ENCODE data around the gene PROCA1.
"Not testable (repeated sequence)": the region's sequence is repeated elsewhere in the genome, so short reads cannot be mapped to it uniquely, and the experiment has no call there.

The PROCA1 gene

DNA sequence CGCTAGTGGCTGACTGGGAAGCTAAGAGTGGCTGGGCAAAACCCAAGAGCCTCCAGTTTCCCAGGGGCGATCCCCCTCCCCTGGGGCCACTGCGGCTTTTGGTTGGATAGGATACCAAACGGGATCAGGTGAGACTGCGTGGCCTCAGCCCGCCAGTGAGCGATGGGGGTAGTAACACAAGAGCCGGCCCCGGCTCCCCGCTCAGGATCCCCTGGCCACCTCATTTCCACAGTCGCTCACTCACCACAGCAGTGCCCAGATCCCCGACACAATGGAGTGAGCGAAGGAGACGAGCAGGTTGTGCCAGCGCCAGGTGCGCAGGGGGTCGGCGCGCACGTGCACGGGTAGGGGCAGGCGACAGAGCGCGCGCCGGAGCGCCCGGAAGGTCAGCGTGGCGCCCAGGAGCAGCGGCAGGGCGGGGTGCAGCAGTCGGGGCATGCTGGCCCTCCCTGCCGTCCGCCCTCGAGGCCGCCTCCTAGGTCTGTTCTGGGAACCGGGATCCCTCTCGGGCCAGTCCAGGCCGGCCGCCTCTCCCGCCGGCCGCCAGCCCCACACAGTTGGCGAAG lies 14.1 kb upstream of the PROCA1 start:
- peak; percentile 79 for DNase-seq
- ATAC-seq: peak; percentile 28

DNA sequence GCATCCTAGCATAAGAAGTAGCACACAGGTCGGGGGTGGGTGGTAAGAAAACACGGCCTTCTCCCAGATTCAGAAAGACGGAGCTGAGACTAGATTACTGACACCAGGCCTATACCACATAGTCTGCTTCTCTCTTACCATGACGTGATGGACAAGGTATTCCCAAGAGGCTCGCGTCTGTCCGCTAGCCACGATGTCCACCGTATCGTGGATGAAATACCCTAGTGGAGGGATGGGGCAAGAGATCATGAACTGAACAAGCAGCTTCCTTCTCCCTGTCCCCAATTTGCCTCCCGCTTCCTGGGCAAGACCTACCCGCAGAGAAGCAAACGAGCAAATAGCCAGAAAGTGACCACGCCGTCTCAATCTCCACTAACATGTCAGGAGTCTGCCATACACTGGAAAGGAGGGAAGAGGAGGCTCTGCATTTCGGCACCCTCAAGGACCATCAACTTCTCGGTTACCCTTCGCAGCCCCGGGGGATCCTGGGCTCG lies 13.5 kb upstream of the PROCA1 start:
- ATAC-seq: no peak
- DNase-seq: no peak

DNA sequence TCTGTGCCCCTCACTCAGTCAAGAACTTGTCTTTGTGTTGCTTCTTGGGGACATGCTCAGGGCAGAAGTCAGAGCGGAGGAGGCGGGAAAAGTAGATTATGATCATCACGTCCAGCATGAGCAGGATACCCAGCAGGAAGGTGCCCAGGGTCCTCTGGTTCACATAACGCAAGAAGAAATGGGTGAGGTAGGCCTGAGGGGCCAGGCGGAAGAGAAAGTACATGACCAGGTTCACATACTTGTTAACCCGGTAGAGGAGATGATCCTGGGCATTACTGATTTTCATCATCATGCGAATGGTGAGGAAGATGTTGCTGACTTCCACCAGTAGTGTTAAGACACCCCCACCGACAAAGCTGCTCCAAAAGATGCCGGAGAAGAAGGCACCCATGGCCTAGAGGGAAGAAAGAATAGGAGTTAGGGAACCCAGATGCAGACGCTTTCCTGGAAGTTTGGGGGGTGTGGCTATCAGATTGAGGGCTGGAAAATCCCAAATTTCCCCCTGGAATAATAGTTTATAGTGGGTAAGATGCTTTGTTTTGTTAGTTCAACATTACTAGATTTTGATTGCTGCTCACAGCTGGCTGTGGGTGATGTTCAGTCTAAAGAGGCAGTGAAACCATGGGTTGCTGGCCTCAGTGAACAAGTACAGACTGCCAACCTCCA lies 12.9 kb upstream of the PROCA1 start:
- ATAC-seq (no peak), DNase-seq (peak; percentile 33)

DNA sequence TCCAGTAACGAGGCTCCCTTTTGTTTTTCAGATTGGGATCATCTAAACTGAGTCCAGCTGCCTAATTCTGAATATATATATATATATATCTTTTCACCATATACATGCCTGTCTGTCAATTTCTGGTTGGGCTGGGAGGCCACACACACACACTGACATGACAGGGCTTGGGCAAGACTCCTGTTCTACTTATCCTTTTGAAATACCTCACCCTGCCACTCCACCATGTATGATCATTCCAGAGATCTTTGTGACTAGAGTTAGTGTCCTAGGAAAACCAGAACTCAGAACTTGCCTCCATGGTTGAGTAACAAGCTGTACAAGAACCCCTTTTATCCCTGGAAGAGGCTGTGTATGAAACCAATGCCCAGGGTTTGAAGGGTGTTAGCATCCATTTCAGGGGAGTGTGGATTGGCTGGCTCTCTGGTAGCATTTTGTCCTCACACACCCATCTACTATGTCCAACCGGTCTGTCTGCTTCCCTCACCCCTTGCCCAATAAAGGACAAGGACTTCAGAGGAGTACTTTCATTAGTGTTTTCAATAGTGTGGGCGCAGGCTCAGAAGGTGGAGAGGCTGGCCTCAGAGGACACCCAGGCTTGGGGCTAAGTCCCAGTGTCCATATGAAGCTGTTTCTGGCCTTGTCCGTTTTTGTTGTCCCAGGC lies 12.3 kb upstream of the PROCA1 start:
- not testable (repeated sequence) for ATAC-seq, DNase-seq

DNA sequence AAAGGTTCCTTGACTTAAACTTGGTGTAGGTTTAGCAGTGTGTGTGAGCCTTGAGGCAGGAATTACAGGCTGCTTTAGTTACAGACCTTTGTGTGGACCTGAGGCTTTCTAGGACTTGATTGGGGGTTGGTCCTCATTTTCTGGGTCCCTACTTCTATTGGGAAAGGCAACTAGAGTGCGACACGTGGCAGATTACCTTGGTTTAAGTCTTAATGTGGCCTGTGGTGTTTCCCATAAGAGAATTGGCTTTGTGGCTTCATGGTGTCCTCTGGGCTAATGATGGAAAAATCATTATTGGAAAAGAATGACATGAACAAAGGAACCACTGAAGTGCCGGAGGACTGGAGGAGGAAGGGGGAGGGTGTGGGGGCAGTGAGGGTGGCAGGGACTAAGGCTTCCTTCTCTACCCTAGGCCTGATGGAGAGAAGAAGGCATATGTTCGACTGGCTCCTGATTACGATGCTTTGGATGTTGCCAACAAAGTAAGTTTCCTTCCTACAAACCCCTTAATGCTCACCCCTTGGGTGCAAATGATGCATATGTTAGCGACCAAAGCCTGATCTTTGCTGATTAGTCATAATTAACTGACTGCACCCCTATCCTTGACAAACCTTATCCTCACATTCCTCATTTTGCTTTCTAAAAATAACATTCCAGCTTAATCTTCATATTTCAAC lies 11.6 kb upstream of the PROCA1 start:
- no peak for ATAC-seq
- no peak for DNase-seq

DNA sequence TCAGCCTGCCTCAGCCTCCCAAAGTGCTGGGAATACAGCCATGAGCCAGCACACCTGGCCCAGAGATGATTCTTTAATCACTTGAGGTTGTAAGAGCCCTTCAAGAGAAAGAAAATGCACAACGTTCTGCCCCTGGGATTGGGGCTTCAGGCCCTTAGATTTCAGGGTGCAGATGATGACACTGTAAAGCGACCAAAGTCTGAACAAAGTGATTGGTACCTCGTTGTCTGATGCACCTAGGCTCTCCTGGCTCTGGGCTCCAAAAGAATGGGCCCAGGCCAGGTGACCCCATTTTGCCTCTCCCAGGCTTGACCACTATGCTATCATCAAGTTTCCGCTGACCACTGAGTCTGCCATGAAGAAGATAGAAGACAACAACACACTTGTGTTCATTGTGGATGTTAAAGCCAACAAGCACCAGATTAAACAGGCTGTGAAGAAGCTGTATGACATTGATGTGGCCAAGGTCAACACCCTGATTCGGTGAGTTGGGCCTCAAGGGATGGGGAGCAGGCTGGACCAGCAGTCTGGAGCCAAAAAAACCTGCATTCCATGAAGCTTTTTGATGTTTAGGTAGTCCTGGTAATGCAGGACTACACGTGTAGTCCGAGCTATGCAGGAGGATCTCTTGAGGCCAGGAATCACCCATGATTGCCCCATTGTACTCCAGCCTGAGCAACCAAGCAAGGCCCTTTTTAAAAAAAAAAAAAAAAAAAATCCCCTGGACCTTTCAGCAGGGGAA lies 10.9 kb upstream of the PROCA1 start:
- DNase-seq: no peak
- ATAC-seq: no peak

DNA sequence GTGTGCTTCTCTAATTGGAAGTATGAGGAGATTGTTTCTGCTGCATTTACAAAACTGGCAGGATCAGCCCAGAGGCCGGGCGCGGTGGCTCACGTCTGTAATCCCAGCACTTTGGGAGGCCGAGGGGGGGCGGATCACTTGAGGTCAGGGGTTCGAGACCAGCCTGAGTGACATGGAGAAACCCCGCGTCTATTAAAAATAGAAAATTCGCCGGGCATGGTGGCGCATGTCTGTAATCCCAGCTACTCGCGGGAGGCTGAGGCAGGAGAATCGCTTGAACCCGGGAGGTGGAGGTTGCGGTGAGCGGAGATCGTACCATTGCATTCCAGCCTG lies 9.3 kb upstream of the PROCA1 start:
- DNase-seq: not testable (repeated sequence)

DNA sequence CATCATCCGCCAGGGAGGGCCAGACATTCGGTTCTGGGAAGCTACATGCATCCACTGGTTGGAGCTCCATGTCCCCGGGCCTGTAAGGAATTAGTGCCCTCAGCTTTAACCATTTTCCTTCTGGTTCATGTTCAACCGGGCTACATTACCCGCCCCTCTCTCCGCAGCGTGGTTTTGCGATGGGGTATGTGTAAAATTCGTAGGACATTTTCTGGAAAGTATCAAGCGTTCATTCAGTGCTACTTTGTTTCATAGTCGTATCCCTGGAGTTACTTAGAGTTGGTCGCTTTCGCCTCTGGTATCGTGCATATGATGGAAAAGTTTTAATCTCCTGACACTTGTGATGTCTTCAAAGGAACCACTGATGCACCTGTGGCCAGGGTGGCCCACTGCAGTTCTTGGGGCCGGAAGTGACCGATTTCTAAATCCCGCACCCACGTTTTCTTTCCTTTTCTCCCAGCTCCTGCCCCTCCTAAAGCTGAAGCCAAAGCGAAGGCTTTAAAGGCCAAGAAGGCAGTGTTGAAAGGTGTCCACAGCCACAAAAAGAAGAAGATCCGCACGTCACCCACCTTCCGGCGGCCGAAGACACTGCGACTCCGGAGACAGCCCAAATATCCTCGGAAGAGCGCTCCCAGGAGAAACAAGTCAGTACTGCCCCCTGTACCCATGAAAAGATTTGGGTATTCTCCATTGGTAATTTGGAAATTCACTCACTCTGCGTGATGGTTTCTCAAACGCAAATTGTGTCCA lies 8.7 kb upstream of the PROCA1 start:
- DNase-seq (peak; percentile 54), ATAC-seq (peak; percentile 2)

More for the DNA sequence above, 9.3 kb upstream of the PROCA1 start:
- not testable (repeated sequence) for ATAC-seq

DNA sequence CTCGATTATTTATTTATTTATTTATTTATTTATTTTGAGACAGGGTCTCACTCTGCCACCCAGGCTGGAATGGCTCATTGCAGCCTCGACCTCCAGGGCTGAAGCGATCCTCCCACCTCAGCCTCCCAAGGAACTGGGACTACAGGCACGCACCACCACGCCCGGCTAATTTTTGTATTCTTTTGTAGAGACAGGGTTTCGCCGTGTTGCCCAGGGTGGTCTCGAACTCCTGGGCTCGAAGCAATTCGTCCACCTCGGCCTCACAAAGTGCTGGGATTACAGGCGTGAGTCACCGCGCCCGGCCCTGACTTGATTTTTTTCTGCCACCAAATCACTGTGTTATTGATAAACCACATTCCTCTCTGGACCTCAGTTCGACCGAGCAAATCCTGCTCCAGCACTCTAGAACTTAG lies 7.3 kb upstream of the PROCA1 start:
- ATAC-seq (no peak), DNase-seq (no peak)

DNA sequence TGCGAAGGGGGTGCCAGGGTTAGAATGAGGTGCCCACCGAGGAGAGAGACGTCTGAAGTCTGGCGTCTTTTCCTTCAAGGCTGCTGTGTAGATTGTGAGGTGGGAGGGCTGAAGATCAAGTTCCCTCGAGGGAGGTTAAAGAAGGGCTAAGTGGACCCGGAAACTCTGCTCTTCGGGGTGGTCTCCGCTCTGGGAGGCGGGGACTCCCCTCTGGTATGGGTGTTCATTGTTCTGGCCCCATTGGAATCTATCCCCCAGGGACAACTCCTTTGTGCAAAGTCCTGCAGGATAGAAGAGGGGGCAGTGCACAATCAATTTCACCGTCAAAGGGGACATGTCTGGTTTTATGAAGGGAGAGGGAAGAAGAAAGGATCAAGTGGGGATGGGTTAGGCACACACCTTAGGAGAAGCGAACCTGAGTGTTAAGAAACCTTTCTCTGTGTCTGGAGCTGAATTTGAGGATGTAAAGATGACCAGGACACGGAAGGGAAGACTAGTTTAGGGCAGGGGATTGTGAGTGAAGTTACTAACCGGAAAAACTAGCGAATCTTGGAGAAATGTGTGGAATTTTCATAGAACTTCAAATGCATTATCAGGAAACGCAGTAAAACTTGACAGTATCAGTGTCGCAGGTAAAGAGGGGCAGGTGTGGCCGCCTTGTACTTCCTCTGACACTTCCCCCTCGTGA lies 6.8 kb upstream of the PROCA1 start:
- DNase-seq: no peak

DNA sequence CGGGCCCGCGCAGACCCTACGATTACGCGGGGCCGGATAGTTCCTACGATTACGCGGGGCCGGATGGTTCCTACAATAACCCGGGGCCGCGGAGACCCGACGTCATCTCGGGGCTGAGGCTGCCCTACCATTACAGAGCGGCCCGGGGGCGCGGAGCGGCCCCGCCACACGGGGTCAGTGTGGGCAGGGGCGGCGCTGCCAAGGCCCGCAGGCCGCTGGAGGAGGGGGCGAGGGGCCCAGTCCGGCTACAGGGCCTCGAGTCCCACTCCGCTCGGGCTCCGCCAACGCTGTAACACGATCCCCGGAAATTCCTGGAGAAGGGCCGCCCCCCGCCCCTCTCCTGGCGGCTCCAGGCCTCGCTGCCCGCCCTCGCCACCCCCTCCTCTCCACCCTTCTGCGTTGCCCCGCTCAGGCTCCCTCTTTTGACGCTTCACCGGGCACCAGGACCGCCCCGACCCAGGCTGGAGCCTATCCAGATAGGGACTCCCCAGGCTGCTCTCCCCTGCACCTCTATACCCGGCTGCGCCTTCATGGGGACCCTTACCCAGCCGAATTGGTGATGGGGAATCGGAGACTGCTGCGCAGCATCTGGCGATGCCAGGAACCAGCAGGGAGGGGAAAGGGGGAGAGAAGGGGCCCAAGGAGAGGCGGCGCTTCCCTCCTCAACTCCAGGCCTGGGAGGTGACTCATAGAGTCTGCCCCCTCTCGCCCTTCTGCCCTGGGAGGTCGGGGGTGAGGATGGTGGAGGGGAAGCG lies 6.1 kb upstream of the PROCA1 start, which contains the start of gene RAB34:
TSS of gene RAB34 (minus strand) at position 291 of the 755 bp plus-strand sequence. CDS start 602 bp downstream, outside the sequence.
- DNase-seq: peak; percentile 50
- no peak for ATAC-seq

More for the DNA sequence above, 6.8 kb upstream of the PROCA1 start:
- no peak for ATAC-seq

DNA sequence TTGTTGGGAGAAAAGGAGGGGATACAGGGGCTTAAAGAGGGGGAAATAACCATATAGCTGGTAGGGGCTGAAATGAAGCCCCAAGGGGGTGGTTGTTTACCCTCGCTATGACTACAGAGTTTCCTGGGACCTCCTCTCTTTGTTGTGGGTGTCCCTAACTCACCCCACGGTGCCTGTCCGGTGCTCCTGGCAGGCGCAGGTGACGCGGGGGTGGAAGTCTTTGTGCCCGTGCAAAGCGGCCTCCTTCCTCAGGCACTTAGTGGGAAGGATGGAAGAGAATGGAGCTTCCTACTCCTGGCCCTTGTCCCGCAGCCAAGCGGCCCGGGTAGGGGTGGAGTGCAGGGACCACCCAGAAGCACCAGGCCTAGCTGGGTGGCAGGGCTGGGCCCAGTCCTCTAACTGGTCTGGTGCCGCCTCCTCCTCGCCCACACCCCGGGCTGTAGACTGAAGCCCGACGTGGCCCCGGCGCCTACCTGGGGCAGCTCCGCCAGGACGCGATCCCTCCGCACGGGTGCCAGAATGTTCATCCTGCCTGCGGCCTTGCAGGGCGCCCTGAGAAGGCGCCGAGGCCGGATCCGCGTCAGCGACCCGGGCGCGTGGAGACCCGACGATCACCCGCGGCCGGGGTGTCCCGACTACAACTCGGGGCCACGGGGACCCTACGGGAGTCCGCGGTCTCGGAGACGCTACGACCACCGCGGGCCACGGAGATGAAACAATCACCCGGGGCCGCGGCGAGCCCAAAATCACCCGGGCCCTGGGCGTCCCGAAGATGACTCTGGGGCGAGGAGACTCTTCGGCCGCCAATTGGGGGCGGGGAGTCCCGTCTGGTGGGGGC lies 5.3 kb upstream of the PROCA1 start:
- DNase-seq: no peak
- ATAC-seq: no peak

DNA sequence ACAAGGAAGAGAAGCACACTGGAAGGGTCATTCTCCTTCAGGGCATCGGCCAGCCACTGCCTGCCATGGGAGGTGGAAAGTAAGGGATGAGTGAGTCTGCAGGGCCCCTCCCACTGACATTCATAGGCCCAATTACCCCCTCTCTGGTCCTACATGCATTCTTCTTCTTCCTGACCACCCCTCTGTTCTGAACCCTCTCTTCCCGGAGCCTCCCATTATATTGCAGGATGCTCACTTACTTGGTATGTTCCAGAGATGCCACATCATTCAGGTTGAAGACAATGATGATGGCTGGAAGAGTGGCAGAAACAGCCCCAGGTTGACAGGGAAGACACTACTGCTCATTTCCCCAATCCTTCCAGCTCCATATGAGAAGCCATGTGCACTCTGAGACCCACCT lies 3.5 kb upstream of the PROCA1 start:
- no peak for DNase-seq
- ATAC-seq: no peak

DNA sequence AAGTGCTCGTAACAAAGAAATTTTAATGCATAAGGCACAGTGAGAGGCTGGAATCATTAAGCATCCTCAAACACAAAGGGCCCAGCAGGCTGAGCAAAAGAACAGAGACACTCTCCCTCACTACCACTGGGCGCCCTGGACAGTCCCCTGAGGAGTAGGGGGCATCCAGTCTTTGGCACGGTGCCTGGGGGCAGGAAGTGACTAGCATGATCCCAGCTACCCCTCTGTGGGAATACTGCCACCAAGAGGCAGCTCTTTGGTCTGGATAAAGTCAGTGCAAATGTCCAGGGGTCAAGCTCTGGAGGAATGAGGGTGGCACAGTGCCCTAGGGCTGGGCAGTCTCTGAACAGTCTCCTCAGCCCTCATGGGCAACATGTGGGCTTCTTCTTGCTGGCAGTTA lies 2.6 kb upstream of the PROCA1 start:
- no peak for DNase-seq
- no peak for ATAC-seq

DNA sequence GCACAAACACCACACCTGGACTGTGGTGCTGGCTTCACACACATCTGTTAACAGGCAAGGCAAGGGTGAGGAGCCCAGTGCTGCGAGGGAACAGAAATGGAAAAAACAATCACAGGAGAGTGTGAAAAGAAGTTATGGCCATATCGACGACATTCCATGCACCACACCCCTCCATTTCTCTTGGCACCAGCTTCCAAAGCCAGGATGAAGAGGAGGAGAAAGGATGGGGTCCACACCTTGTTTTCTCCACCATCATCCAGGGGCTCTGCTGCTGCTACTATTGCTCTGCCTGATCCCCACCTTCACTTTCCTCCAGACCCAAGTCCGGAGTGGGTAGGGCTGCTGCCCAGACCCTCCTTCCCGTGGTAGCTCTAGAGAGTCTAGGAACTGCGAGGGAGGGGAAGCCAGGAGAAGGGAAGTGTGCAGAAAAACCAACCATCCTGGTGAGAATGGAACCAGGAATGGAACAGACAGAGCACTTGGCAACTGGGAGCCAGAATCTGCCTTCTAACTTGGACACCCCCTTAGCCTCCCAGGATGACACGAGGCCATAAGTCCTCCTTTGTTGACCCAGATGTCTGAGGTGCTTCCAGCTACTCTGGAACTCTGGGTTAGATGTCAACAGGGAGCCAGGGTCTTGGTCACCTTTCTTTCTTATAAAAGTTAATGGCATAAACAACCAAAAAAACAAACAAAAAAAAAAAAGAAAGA lies 1.2 kb upstream of the PROCA1 start:
- no peak for DNase-seq
- ATAC-seq: no peak

DNA sequence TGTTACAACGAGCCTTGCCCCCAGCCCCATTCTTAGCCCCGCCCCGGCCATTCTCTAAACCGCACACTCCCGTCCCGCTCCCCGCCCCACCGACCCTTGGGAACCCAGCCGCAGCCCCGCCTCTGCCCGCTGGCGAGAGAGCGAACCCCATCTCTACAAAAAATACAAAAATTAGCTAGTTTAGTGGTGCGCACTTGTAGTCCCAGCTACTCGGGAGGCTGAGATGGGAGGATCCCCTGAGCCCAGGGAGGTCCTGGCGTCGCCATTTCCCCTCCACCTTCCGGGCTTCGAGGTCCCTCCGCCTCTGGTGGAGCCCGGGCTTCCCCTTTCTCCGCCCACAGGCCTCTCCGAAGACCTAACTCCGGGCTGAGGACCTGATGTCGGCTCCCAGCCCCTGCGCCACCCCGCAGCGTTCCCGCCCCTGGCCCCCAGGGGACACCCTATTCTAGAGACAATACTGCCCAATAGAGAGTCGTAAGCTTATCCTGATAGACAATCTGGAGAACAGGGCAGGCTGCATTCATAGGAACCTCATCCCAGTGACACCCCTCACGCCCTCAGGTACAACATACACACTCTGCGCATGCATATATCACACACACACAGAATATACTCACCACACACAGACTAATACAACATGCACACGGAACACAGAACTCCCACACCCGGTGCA lies 480 bp upstream of the PROCA1 start:
- DNase-seq (peak; percentile 82), ATAC-seq (peak; percentile 48)

DNA sequence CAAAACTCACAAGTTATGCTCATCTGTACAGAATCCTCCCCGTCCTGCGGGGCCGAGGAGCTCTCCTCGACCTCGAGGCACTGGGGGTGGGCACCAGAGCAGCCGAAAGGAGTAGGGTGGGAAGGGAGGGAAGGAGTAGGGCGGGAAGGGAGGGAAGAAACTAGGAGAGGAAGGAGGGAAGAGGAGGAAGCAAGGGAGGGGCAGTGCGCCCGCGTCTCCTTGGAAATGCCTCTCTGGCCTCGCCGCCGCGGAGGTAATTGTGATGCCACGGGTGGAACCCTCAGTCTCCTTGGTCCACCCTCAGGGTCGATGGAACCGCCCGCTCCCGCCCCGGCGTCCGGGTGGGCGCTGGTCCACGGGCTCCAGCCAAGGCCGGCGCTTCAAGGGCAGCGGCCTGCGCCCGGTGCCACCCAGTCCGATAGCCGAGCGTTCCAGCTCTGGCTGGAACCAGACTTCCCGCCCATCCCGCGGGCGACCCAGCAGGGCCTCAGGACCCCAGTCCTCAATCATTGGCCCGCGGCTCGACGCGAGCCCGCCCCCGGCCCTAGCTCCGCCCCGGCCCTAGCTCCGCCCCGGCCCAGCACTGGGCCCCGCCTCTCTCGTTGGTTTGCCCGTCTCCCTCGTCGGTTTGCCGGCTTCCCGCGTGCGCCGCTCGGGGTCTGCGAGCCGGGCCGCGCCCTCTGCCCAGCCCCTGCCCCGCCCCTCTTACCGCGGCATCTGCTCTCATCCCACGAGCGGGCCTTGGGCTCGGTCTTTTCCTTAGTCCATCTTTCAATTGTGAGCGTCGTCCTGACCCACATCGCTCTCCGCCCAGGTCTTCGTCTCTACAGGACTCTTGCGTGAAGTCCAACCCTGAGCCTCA lies 596 bp downstream of the PROCA1 start:
- ATAC-seq (peak; percentile 93), DNase-seq (peak; percentile 95)

Data from stimulated activated naive CD8-positive, alpha-beta T cell treated with anti-CD3 and anti-CD28 coated beads, Interleukin-15, Interleukin-2, amounts not matched to agents 100 U/mL and 50 U/mL, for 24 hours (primary cell).